Keratinocyte (primary cell): ENCODE results near the gene IPMK. TPM values are rescaled to one million over a fixed set of nuclear protein-coding genes. Genes with fewer than 3 reads are reported as not detected.

Source experiments
- DNase-seq: peaks from one replicate; pipeline ENCODE4 v3.0.0-alpha.2; 2011; ENCODE audit warnings: low read depth, missing footprints, low spot score
- FAIRE-seq: peaks from 2 replicates; lab custom pipeline; 2011; peaks lifted over from hg19 to GRCh38; lab: Jason Lieb, UNC
- H2AFZ ChIP-seq: 2 replicates; pipeline ENCODE4 v1.6.0; 2012; ENCODE audit warnings: low read length, control low read depth, inconsistent platforms; ENCODE audit not compliant: control insufficient read depth
- H3K27ac ChIP-seq: 2 replicates; pipeline ENCODE4 v1.5.1; 2011; ENCODE audit warnings: low read length; ENCODE audit not compliant: control insufficient read depth, insufficient read depth
- H3K27me3 ChIP-seq: 3 replicates; pipeline ENCODE4 v1.6.0; 2011; ENCODE audit warnings: low read length; ENCODE audit not compliant: control insufficient read depth, insufficient read depth; ENCODE audit errors: extremely low read depth
- H3K36me3 ChIP-seq, 2 experiments: 2 replicates in 1 of 2; 3 replicates in 1 of 2; pipeline ENCODE4 v1.5.1; 2011; ENCODE audit warnings: low read length in 2 of 2, mild to moderate bottlenecking in 1 of 2; ENCODE audit not compliant: control insufficient read depth in 2 of 2, insufficient read depth in 2 of 2; ENCODE audit errors: extremely low read depth in 1 of 2
- H3K4me1 ChIP-seq: 3 replicates; pipeline ENCODE4 v1.5.1; 2011; ENCODE audit warnings: low read length; ENCODE audit not compliant: control insufficient read depth, insufficient read depth; ENCODE audit errors: extremely low read depth
- H3K4me2 ChIP-seq: 3 replicates; pipeline ENCODE4 v1.6.0; 2011; ENCODE audit warnings: low read depth, low read length; ENCODE audit not compliant: control insufficient read depth, insufficient read depth; ENCODE audit errors: extremely low read depth
- H3K4me3 ChIP-seq, 3 experiments: fragments of 200-600 bp in 1 of 3; sonication (generic) in 1 of 3; 2 replicates in 2 of 3; 3 replicates in 1 of 3; pipeline ENCODE4 v1.5.1; 2011 to 2016; ENCODE audit warnings: low read length in 3 of 3, mild to moderate bottlenecking in 3 of 3, control low read depth in 2 of 3, inconsistent platforms in 1 of 3, low read depth in 1 of 3, mixed read lengths in 1 of 3, mixed run types in 1 of 3, moderate library complexity in 1 of 3; ENCODE audit not compliant: control insufficient read depth in 2 of 3, insufficient read depth in 2 of 3; ENCODE audit errors: extremely low read depth in 1 of 3
- H3K79me2 ChIP-seq: 2 replicates; pipeline ENCODE4 v1.6.0; 2012; ENCODE audit warnings: low read length; ENCODE audit not compliant: control insufficient read depth, insufficient read depth
- H3K9ac ChIP-seq: 3 replicates; pipeline ENCODE4 v1.6.0; 2011; ENCODE audit warnings: low read length; ENCODE audit not compliant: control insufficient read depth, insufficient read depth; ENCODE audit errors: extremely low read depth
- H3K9me1 ChIP-seq: 3 replicates; pipeline ENCODE4 v1.6.0; 2011; ENCODE audit warnings: low read length; ENCODE audit not compliant: control insufficient read depth, insufficient read depth; ENCODE audit errors: extremely low read depth
- H3K9me3 ChIP-seq: 2 replicates; pipeline ENCODE4 v1.5.1; 2012; ENCODE audit warnings: low read depth, low read length; ENCODE audit not compliant: control insufficient read depth
- H4K20me1 ChIP-seq: 3 replicates; pipeline ENCODE4 v1.6.0; 2011; ENCODE audit warnings: low read length; ENCODE audit not compliant: control insufficient read depth, insufficient read depth; ENCODE audit errors: extremely low read depth
- CTCF ChIP-seq, 3 experiments: IDR thresholded peaks in 1 of 3; conservative IDR thresholded peaks in 1 of 3; optimal IDR thresholded peaks in 1 of 3; 2 replicates in 2 of 3; 3 replicates in 1 of 3; pipeline versions ENCODE3 to v1.5.1; 2011; ENCODE audit warnings: low read length in 3 of 3, mild to moderate bottlenecking in 3 of 3, moderate library complexity in 2 of 3, control low read depth in 1 of 3, inconsistent platforms in 1 of 3; ENCODE audit not compliant: insufficient read depth in 2 of 3; ENCODE audit errors: extremely low read depth in 1 of 3
- EZH2 ChIP-seq: IDR thresholded peaks from one replicate; pipeline ENCODE4 v1.6.1; 2012; ENCODE audit warnings: inconsistent platforms, mild to moderate bottlenecking, low read length, moderate library complexity
- dilution Hi-C: fragments of 300-500 bp; cut with MboI; formaldehyde crosslinking; loops from one replicate; pipeline ENCODE4 v1.7.0; 2020; ENCODE audit warnings: low sequenced_read_pairs; ENCODE audit not compliant: extremely low pct_ligation_motif_present
- polyA plus RNA-seq, 5 experiments: library from polyadenylated mRNA; depleted of rRNA in 3 of 5; stranded (reverse) in 3 of 5; stranded (forward) in 1 of 5; unstranded in 1 of 5; fragments of >200 nt; gene quantifications; 1 replicate in 1 of 5; 2 replicates in 3 of 5; 3 replicates in 1 of 5; pipeline versions ENCODE4 v1.2.1 to v1.2.3, GENCODE V29; 2011 to 2012; ENCODE audit warnings: missing spikeins in 2 of 5, low read depth in 1 of 5, low replicate concordance in 1 of 5

IPMK gene
- polyA plus RNA-seq, 1 donor (not counting 4 experiments of a cell fraction or from before 2014, with no cell fraction given): 4.5 TPM

- Histone ChIP-seq H3K27ac (no peak overlapping the region), H3K36me3 (no peaks in the 10 kb centered on the region), H4K20me1 (no peaks in the 10 kb centered on the region), H3K4me2 (no peak overlapping the region), H3K9me1 (no peaks in the 10 kb centered on the region), H3K9me3 (no peaks in the 10 kb centered on the region), H2AFZ (no peak overlapping the region), H3K4me1 (peaks cover 26% of the 10 kb centered on the region), H3K9ac (no peak overlapping the region), H3K27me3 (no peaks in the 10 kb centered on the region), H3K4me3 (no peak overlapping the region), H3K79me2 (no peaks in the 10 kb centered on the region)
- no peak for DNase-seq
- dilution Hi-C loops: no loop called here
- TF ChIP-seq CTCF (optimal IDR thresholded peaks at IDR 0.05 in 1 of 3, IDR thresholded peaks at IDR 0.05 in 1 of 3, conservative IDR thresholded peaks at IDR 0.05 in 1 of 3; ENCODE audit: extremely low read depth in 1 of 3, insufficient read depth in 2 of 3, low read length in 3 of 3) (peak in 2 of 3 experiments; percentile 32 to 45), EZH2 (no peak)
- FAIRE-seq: no peak
Observed at GRCh38 chr10:58177362-58177947, 90.2 kb downstream of the IPMK start.

GRCh38 chr10:58175990-58176900 is 91.4 kb downstream of the IPMK start:
- no peaks in the 10 kb centered on the region for H4K20me1 ChIP-seq
- H3K9me1 ChIP-seq: no peaks in the 10 kb centered on the region
- no peaks in the 10 kb centered on the region for H3K79me2 ChIP-seq
- dilution Hi-C loops: no loop called here
- no peak overlapping the region for H2AFZ ChIP-seq
- DNase-seq (no peak), FAIRE-seq (peak; percentile 58)
- H3K4me3 ChIP-seq: no peak overlapping the region
- H3K27ac ChIP-seq: no peak overlapping the region
- H3K4me2 ChIP-seq: no peak overlapping the region
- no peak for TF ChIP-seq EZH2
- H3K36me3 ChIP-seq: no peaks in the 10 kb centered on the region
- H3K27me3 ChIP-seq: no peaks in the 10 kb centered on the region
- no peaks in the 10 kb centered on the region for H3K9me3 ChIP-seq
- H3K4me1 ChIP-seq: peaks cover 26% of the 10 kb centered on the region
- H3K9ac ChIP-seq: no peak overlapping the region
